ENCODE measurements around the gene STRIP2. TPM values are rescaled to one million over a fixed set of nuclear protein-coding genes. Genes with fewer than 3 reads are reported as not detected.
"Not testable (repeated sequence)": the region's sequence is repeated elsewhere in the genome, so short reads cannot be mapped to it uniquely, and the experiment has no call there.

Gene STRIP2
- total RNA-seq, 1 donor from 2014 or later = 0.73 TPM

- H3K4me1 Mint-ChIP-seq (ENCODE audit: unreplicated experiment) = no peaks in the 10 kb centered on the region
- DNase-seq (ENCODE audit: extremely low spot score, unreplicated experiment) = no peak
- no peaks in the 10 kb centered on the region for H3K27me3 Mint-ChIP-seq (ENCODE audit: unreplicated experiment)
- H3K4me3 Mint-ChIP-seq (ENCODE audit: unreplicated experiment) = no peak overlapping the region
- no peak for TF ChIP-seq CTCF (IDR thresholded peaks at IDR 0.05)
- H3K27ac Mint-ChIP-seq (ENCODE audit: unreplicated experiment) = no peak overlapping the region
- H3K9me3 Mint-ChIP-seq (ENCODE audit: unreplicated experiment) = no peaks in the 10 kb centered on the region
- no peaks in the 10 kb centered on the region for H3K36me3 Mint-ChIP-seq (ENCODE audit: unreplicated experiment)
These were observed 36.2 kb downstream of the STRIP2 start for GRCh38 chr7:129470411-129470810.

- Mint-ChIP-seq H3K4me3 (ENCODE audit: unreplicated experiment) (no peak overlapping the region), H3K27me3 (ENCODE audit: unreplicated experiment) (no peaks in the 10 kb centered on the region), H3K4me1 (ENCODE audit: unreplicated experiment) (no peaks in the 10 kb centered on the region), H3K27ac (ENCODE audit: unreplicated experiment) (no peak overlapping the region), H3K36me3 (ENCODE audit: unreplicated experiment) (no peaks in the 10 kb centered on the region), H3K9me3 (ENCODE audit: unreplicated experiment) (no peaks in the 10 kb centered on the region)
- DNase-seq (ENCODE audit: extremely low spot score, unreplicated experiment) = no peak
- no peak for TF ChIP-seq CTCF (IDR thresholded peaks at IDR 0.05)
These were observed 37.2 kb downstream of the STRIP2 start for GRCh38 chr7:129471402-129471827.

- not testable (repeated sequence) for H3K36me3 Mint-ChIP-seq (ENCODE audit: unreplicated experiment); DNase-seq (ENCODE audit: extremely low spot score, unreplicated experiment); H3K27ac Mint-ChIP-seq (ENCODE audit: unreplicated experiment); H3K9me3 Mint-ChIP-seq (ENCODE audit: unreplicated experiment); H3K4me1 Mint-ChIP-seq (ENCODE audit: unreplicated experiment); H3K27me3 Mint-ChIP-seq (ENCODE audit: unreplicated experiment); H3K4me3 Mint-ChIP-seq (ENCODE audit: unreplicated experiment)
These were observed 41.7 kb downstream of the STRIP2 start for GRCh38 chr7:129475931-129476330.

- H3K4me1 Mint-ChIP-seq (ENCODE audit: unreplicated experiment) = not testable (repeated sequence)
These were observed 42.2 kb downstream of the STRIP2 start for GRCh38 chr7:129476398-129476797.

GRCh38 chr7:129479831-129480230, 45.6 kb downstream of the STRIP2 start:
- Mint-ChIP-seq H3K4me3 (ENCODE audit: unreplicated experiment) (no peak overlapping the region), H3K27ac (ENCODE audit: unreplicated experiment) (no peak overlapping the region), H3K27me3 (ENCODE audit: unreplicated experiment) (no peaks in the 10 kb centered on the region), H3K9me3 (ENCODE audit: unreplicated experiment) (no peaks in the 10 kb centered on the region), H3K4me1 (ENCODE audit: unreplicated experiment) (no peaks in the 10 kb centered on the region), H3K36me3 (ENCODE audit: unreplicated experiment) (no peaks in the 10 kb centered on the region)
- DNase-seq (ENCODE audit: extremely low spot score, unreplicated experiment) = no peak
- TF ChIP-seq CTCF (IDR thresholded peaks at IDR 0.05) = no peak

More at GRCh38 chr7:129476398-129476797, 42.2 kb downstream of the STRIP2 start:
- not testable (repeated sequence) for H3K27me3 Mint-ChIP-seq (ENCODE audit: unreplicated experiment); H3K4me3 Mint-ChIP-seq (ENCODE audit: unreplicated experiment); H3K36me3 Mint-ChIP-seq (ENCODE audit: unreplicated experiment); H3K9me3 Mint-ChIP-seq (ENCODE audit: unreplicated experiment); DNase-seq (ENCODE audit: extremely low spot score, unreplicated experiment); H3K27ac Mint-ChIP-seq (ENCODE audit: unreplicated experiment)

GRCh38 chr7:129480674-129481363, 46.6 kb downstream of the STRIP2 start:
- TF ChIP-seq CTCF (IDR thresholded peaks at IDR 0.05) = no peak
- no peak overlapping the region for H3K4me3 Mint-ChIP-seq (ENCODE audit: unreplicated experiment)
- no peak for DNase-seq (ENCODE audit: extremely low spot score, unreplicated experiment)

GRCh38 chr7:129481376-129481775, 47.1 kb downstream of the STRIP2 start:
- not testable (repeated sequence) for H3K4me1 Mint-ChIP-seq (ENCODE audit: unreplicated experiment); H3K36me3 Mint-ChIP-seq (ENCODE audit: unreplicated experiment); H3K27ac Mint-ChIP-seq (ENCODE audit: unreplicated experiment); H3K4me3 Mint-ChIP-seq (ENCODE audit: unreplicated experiment); H3K27me3 Mint-ChIP-seq (ENCODE audit: unreplicated experiment); DNase-seq (ENCODE audit: extremely low spot score, unreplicated experiment); H3K9me3 Mint-ChIP-seq (ENCODE audit: unreplicated experiment)

More at GRCh38 chr7:129480674-129481363, 46.6 kb downstream of the STRIP2 start:
- H3K4me1 Mint-ChIP-seq (ENCODE audit: unreplicated experiment) = no peaks in the 10 kb centered on the region
- no peaks in the 10 kb centered on the region for H3K9me3 Mint-ChIP-seq (ENCODE audit: unreplicated experiment)
- no peaks in the 10 kb centered on the region for H3K27me3 Mint-ChIP-seq (ENCODE audit: unreplicated experiment)
- no peaks in the 10 kb centered on the region for H3K36me3 Mint-ChIP-seq (ENCODE audit: unreplicated experiment)
- no peak overlapping the region for H3K27ac Mint-ChIP-seq (ENCODE audit: unreplicated experiment)

Measured in osteocyte (in vitro differentiated cells).